Measurements from ENCODE around the gene ACACB. TPM values are rescaled to one million over a fixed set of nuclear protein-coding genes. Genes with fewer than 3 reads are reported as not detected.

ACACB gene
- total RNA-seq, 1 experiment from 2014 or later, result 20.0 TPM

GRCh38 chr12:109234012-109234411 lies 117.6 kb downstream of the ACACB start (continued):
- TF ChIP-seq ZNF317 (CRISPR knock-in tag; IDR thresholded peaks at IDR 0.05; ENCODE audit: borderline replicate concordance, low read depth) (no peak), EMX1 (CRISPR knock-in tag; IDR thresholded peaks at IDR 0.05) (no peak), ZNF219 (CRISPR knock-in tag; IDR thresholded peaks at IDR 0.05; ENCODE audit: borderline replicate concordance) (no peak)

- ChIA-PET POLR2A (no interaction called here), CTCF (interaction anchor here (0.8 kb wide), 1 partner anchor 125 kb away, joined by 4 read pairs; no protein-coding TSS in a partner anchor)
- Mint-ChIP-seq H3K27me3 (ENCODE audit: low read depth) (no peaks in the 10 kb centered on the region), H3K27ac (no peak overlapping the region), H3K4me3 (no peak overlapping the region), H3K9me3 (no peaks in the 10 kb centered on the region), H3K4me1 (no peaks in the 10 kb centered on the region), H3K36me3 (peaks cover 1% of the 10 kb centered on the region)
- TF ChIP-seq CDX4 (CRISPR knock-in tag; IDR thresholded peaks at IDR 0.05; ENCODE audit: borderline replicate concordance) (no peak), MAX (CRISPR knock-in tag; IDR thresholded peaks at IDR 0.05) (no peak), IRF1 (CRISPR knock-in tag; IDR thresholded peaks at IDR 0.05) (no peak), AFF4 (CRISPR knock-in tag; IDR thresholded peaks at IDR 0.05; ENCODE audit: borderline replicate concordance) (no peak), PRDM15 (CRISPR knock-in tag; IDR thresholded peaks at IDR 0.05) (no peak), GTF2I (CRISPR knock-in tag; conservative IDR thresholded peaks at IDR 0.05) (no peak), GRHL2 (CRISPR knock-in tag; IDR thresholded peaks at IDR 0.05; ENCODE audit: insufficient replicate concordance, severe bottlenecking) (no peak), ZNF232 (CRISPR knock-in tag; IDR thresholded peaks at IDR 0.05) (no peak)
- DNase-seq (ENCODE audit: low spot score) (no peak), ATAC-seq (no peak)
These were observed 119.9 kb downstream of the ACACB start for GRCh38 chr12:109236257-109236656.

- Mint-ChIP-seq H3K4me1 (no peaks in the 10 kb centered on the region), H3K27me3 (ENCODE audit: low read depth) (no peaks in the 10 kb centered on the region), H3K9me3 (no peaks in the 10 kb centered on the region), H3K4me3 (no peak overlapping the region), H3K27ac (no peak overlapping the region; the same call in 1 of the 2 replicates), H3K36me3 (peaks cover 11% of the 10 kb centered on the region)
- CTCF ChIA-PET, result interaction anchor here (0.8 to 1.4 kb wide), 3 partner anchors 25 to 155 kb away, joined by 3 to 4 read pairs (median 3); no protein-coding TSS in a partner anchor
- POLR2A ChIA-PET, result no interaction called here
- TF ChIP-seq ZNF121 (CRISPR knock-in tag; IDR thresholded peaks at IDR 0.05) (no peak), ZBTB43 (CRISPR knock-in tag; IDR thresholded peaks at IDR 0.05) (no peak), KAT7 (CRISPR knock-in tag; IDR thresholded peaks at IDR 0.05; ENCODE audit: borderline replicate concordance) (no peak), GABPB1 (CRISPR knock-in tag; IDR thresholded peaks at IDR 0.05) (no peak), JAZF1 (CRISPR knock-in tag; IDR thresholded peaks at IDR 0.05) (no peak), ZNF219 (CRISPR knock-in tag; IDR thresholded peaks at IDR 0.05; ENCODE audit: borderline replicate concordance) (no peak), MYBL2 (CRISPR knock-in tag; IDR thresholded peaks at IDR 0.05) (no peak), CREB1 (CRISPR knock-in tag; IDR thresholded peaks at IDR 0.05) (no peak), TCF7 (CRISPR knock-in tag; IDR thresholded peaks at IDR 0.05; ENCODE audit: low read depth) (no peak), ZNF263 (CRISPR knock-in tag; IDR thresholded peaks at IDR 0.05; ENCODE audit: low read depth) (no peak), ZNF232 (CRISPR knock-in tag; IDR thresholded peaks at IDR 0.05) (no peak), ETV6 (CRISPR knock-in tag; IDR thresholded peaks at IDR 0.05) (no peak), NR2C2 (CRISPR knock-in tag; IDR thresholded peaks at IDR 0.05) (no peak), MAX (CRISPR knock-in tag; IDR thresholded peaks at IDR 0.05) (no peak), SOX15 (CRISPR knock-in tag; IDR thresholded peaks at IDR 0.05) (no peak), TEAD4 (CRISPR knock-in tag; IDR thresholded peaks at IDR 0.05) (no peak)
- ATAC-seq, result no peak
- DNase-seq (ENCODE audit: low spot score), result no peak
These were observed 122.8 kb downstream of the ACACB start for GRCh38 chr12:109239179-109239578.
